Body of pancreas (tissue), 4 donors: ENCODE measurements around the gene TMTC4.

Experiments
- CTCF ChIP-seq, 7 experiments: fragments of 450-650 bp in 4 of 7; fragments of 200-600 bp in 3 of 7; sonication (generic) in 3 of 7; IDR thresholded peaks; one replicate each; pipeline ENCODE4 v1.5.1; 2016 to 2019; ENCODE audit warnings: antibody characterized with exemption in 7 of 7
- POLR2A ChIP-seq, 3 donors: fragments of 450-650 bp; IDR thresholded peaks; one replicate each; pipeline ENCODE4 v1.6.1; 2016; ENCODE audit warnings: antibody characterized with exemption in 3 of 3, mild to moderate bottlenecking in 2 of 3

DNA sequence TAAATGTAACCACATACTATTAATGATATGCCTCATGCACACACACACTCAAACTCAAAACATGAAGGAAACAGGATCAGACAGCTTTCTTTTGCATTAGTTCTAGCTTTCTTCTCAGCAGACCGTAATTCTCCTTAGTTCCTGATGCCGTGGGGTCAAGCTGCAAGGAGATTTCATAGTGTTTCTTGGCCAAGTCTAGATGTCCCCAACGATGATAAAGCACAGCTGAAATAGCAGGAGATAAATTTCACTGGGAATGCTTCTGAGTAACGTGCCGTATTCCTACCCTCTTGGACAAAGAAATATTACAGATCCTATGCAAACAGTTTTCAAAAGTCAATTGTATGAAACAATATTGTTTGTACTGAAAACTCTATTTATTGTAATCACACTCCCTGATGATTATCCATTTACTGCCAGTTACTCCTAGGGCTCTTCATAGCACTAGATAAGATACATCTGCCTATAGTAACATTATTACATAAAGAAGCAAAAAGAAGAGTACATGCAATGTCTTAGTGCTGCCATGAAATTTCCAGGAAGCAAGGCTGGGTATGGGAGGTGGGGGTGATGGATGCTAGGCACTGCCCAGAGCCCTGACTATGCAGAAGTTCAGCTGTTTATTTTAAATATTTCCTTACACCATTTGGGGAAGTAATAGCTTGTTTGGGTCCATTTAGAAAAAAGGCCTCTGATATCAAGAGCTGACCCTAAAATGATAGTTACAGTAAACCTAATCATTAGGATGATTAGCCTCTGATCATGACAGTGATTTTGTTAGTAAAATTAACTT, 69.5 kb downstream of the TMTC4 start:
- TF ChIP-seq CTCF (IDR thresholded peaks at IDR 0.05) (no peak), POLR2A (IDR thresholded peaks at IDR 0.05) (no peak)
